HFFc6 (cell line): ENCODE data around the gene NPM1. TPM values are rescaled to one million over a fixed set of nuclear protein-coding genes. Genes with fewer than 3 reads are reported as not detected.

Source experiments
- DNase-seq: peaks from one replicate; pipeline ENCODE4 v3.0.0-alpha.2; 2018
- H3K27ac Mint-ChIP-seq: 2 replicates; pipeline ENCODE4 v1.8.0; 2020; ENCODE audit warnings: mild to moderate bottlenecking, mixed read lengths
- H3K27me3 Mint-ChIP-seq: 2 replicates; pipeline ENCODE4 v1.8.0; 2021; ENCODE audit warnings: mild to moderate bottlenecking, moderate library complexity, mixed read lengths; ENCODE audit not compliant: insufficient read depth
- H3K36me3 Mint-ChIP-seq: 2 replicates; pipeline ENCODE4 v1.8.0; 2021; ENCODE audit warnings: low read depth, mixed read lengths
- H3K4me1 Mint-ChIP-seq: 2 replicates; pipeline ENCODE4 v1.8.0; 2020; ENCODE audit warnings: low read depth, mixed read lengths
- H3K4me3 Mint-ChIP-seq: 2 replicates; pipeline ENCODE4 v1.8.0; 2020; ENCODE audit warnings: mild to moderate bottlenecking, moderate library complexity, mixed read lengths
- H3K9me3 Mint-ChIP-seq: 2 replicates; pipeline ENCODE4 v1.8.0; 2020; ENCODE audit warnings: mild to moderate bottlenecking, mixed read lengths
- CTCF ChIP-seq: fragments of 200-600 bp; sonication (generic); IDR thresholded peaks from 2 replicates; pipeline ENCODE4 v1.5.0; 2021; ENCODE audit warnings: antibody characterized with exemption, mild to moderate bottlenecking
- total RNA-seq, 6 experiments: library from RNA; stranded (reverse); fragmentation: NEBNext Ultra II Directional; extraction: Animal tissue kit (Norgen Biotek cat#: 25700); gene quantifications; 2 replicates in 1 of 6; 3 replicates in 5 of 6; pipeline ENCODE4 v1.2.3, GENCODE V29; 2021

NPM1 gene
- total RNA-seq, 6 experiments from 2014 or later, result 1,557 to 2,328 (median 1,897) TPM

- peaks cover 40% of the 10 kb centered on the region for H3K4me1 Mint-ChIP-seq
- peak overlapping the region; percentile 96 for H3K4me3 Mint-ChIP-seq
- peak overlapping the region; percentile 98 for H3K27ac Mint-ChIP-seq
- DNase-seq, result peak; percentile 57
- peaks cover 18% of the 10 kb centered on the region for H3K27me3 Mint-ChIP-seq
- TF ChIP-seq CTCF, result no peak
- H3K36me3 Mint-ChIP-seq, result peaks cover 49% of the 10 kb centered on the region
- peaks cover 17% of the 10 kb centered on the region for H3K9me3 Mint-ChIP-seq
These were observed 544 bp downstream of the NPM1 start for GRCh38 chr5:171387970-171388815.

DNA sequence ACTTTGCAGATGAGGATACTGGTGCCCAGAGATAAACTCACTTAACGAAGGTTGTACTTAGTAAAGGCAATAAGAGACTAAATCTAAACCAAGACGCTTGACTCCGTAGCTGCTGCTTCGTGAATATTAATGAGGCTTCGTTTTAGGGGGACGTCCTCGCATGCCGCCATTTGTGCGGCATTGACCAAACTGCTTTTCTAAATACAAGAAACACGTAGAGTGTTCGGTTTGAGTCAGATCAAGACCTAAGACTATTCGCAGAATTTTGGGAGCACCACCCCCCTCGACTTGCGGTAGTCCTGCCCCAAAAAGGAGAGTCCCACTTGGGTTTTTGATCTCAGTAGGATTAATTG, 1.1 kb downstream of the NPM1 start:
- no peak for TF ChIP-seq CTCF
- Mint-ChIP-seq H3K4me1 (peaks cover 46% of the 10 kb centered on the region), H3K27me3 (peaks cover 18% of the 10 kb centered on the region), H3K36me3 (peaks cover 55% of the 10 kb centered on the region), H3K9me3 (peaks cover 17% of the 10 kb centered on the region), H3K4me3 (peak overlapping the region; percentile 96), H3K27ac (peak overlapping the region; percentile 98)
- no peak for DNase-seq

GRCh38 chr5:171390883-171391677, 3.4 kb downstream of the NPM1 start:
- Mint-ChIP-seq H3K9me3 (peaks cover 17% of the 10 kb centered on the region), H3K4me1 (peaks cover 53% of the 10 kb centered on the region), H3K4me3 (peak overlapping the region; percentile 96), H3K27me3 (peaks cover 18% of the 10 kb centered on the region), H3K27ac (peak overlapping the region; percentile 46), H3K36me3 (peaks cover 62% of the 10 kb centered on the region)
- TF ChIP-seq CTCF, result no peak
- no peak for DNase-seq

DNA sequence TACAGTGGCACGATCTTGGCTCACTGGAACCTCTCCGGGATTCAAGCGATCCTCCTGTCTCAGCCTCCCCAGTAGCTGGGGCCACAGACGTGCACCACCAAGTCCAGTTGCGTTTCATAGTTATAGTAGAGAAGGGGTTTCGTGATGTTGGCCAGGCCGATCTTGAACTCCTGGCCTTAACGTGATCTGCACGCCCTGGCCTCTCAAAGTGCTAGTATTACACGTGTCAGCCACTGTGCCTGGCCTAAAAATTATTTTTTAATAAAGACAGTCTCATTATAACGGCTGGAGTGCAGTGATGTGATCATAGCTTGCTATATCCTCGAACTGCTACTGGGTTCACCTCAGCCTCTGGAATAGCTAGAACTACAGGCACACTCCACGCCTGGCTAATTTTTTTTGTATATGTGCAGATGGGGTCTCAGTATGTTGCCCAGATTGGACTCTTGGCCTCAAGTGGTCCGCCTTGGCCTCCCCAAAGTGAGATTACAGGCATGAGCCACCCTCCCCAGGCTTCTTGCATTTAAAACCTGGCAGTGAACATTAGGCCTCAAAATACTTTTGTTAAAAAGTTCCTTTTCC, 4.4 kb downstream of the NPM1 start:
- TF ChIP-seq CTCF, result no peak
- H3K4me3 Mint-ChIP-seq, result peak overlapping the region; percentile 34; the same call in 1 of the 2 replicates
- peaks cover 69% of the 10 kb centered on the region for H3K36me3 Mint-ChIP-seq
- no peak for DNase-seq
- H3K9me3 Mint-ChIP-seq, result peaks cover 17% of the 10 kb centered on the region
- H3K4me1 Mint-ChIP-seq, result peaks cover 52% of the 10 kb centered on the region
- peak overlapping the region; percentile 55; the same call in 1 of the 2 replicates for H3K27ac Mint-ChIP-seq
- H3K27me3 Mint-ChIP-seq, result peaks cover 18% of the 10 kb centered on the region

DNA sequence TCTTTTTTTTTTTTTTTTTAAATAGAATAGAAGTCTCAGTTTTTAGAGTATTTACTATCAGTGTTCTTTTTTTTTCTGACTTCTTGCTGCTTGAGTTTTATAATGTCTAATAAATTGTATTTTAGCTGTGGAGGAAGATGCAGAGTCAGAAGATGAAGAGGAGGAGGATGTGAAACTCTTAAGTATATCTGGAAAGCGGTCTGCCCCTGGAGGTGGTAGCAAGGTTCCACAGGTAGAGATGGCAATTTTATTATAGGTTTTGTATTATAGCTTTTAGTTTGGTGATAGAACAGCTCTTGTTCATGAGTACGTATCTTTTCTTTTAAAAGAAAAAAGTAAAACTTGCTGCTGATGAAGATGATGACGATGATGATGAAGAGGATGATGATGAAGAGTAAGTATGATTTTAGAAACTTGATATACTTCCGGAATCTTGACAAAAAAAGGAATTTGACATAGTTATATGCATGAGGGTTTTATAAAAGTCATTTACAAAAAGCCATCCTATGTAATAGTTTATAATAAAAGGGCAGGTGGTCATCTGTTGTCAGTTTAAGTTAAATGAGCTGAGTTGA, 5.0 kb downstream of the NPM1 start:
- Mint-ChIP-seq H3K4me1 (peaks cover 57% of the 10 kb centered on the region), H3K27me3 (peaks cover 14% of the 10 kb centered on the region), H3K27ac (peak overlapping the region; percentile 55), H3K36me3 (peaks cover 73% of the 10 kb centered on the region), H3K4me3 (peak overlapping the region; percentile 58), H3K9me3 (peaks cover 15% of the 10 kb centered on the region)
- DNase-seq, result no peak
- TF ChIP-seq CTCF, result no peak
